Left renal cortex interstitium (tissue), 4 donors: ENCODE results near the gene DMXL2. TPM values are rescaled to one million over a fixed set of nuclear protein-coding genes. Genes with fewer than 3 reads are reported as not detected.
A peak's percentile ranks its signal among the peaks of the same experiment; 100 is the strongest.
"Not testable (repeated sequence)": the region's sequence is repeated elsewhere in the genome, so short reads cannot be mapped to it uniquely, and the experiment has no call there.

ENCODE experiments used
- DNase-seq, 4 donors: peaks; one replicate each; pipeline ENCODE4 v3.0.0-alpha.2; 2013; ENCODE audit warnings: low read depth in 4 of 4, low spot score in 2 of 4, missing footprints in 1 of 4
- polyA plus RNA-seq, 4 donors: library from polyadenylated mRNA; unstranded; fragments of 120-200 nt; gene quantifications; one replicate each; pipeline ENCODE4 v1.2.1, GENCODE V29; 2013; ENCODE audit not compliant: insufficient read length in 4 of 4

DMXL2 gene, protein sequence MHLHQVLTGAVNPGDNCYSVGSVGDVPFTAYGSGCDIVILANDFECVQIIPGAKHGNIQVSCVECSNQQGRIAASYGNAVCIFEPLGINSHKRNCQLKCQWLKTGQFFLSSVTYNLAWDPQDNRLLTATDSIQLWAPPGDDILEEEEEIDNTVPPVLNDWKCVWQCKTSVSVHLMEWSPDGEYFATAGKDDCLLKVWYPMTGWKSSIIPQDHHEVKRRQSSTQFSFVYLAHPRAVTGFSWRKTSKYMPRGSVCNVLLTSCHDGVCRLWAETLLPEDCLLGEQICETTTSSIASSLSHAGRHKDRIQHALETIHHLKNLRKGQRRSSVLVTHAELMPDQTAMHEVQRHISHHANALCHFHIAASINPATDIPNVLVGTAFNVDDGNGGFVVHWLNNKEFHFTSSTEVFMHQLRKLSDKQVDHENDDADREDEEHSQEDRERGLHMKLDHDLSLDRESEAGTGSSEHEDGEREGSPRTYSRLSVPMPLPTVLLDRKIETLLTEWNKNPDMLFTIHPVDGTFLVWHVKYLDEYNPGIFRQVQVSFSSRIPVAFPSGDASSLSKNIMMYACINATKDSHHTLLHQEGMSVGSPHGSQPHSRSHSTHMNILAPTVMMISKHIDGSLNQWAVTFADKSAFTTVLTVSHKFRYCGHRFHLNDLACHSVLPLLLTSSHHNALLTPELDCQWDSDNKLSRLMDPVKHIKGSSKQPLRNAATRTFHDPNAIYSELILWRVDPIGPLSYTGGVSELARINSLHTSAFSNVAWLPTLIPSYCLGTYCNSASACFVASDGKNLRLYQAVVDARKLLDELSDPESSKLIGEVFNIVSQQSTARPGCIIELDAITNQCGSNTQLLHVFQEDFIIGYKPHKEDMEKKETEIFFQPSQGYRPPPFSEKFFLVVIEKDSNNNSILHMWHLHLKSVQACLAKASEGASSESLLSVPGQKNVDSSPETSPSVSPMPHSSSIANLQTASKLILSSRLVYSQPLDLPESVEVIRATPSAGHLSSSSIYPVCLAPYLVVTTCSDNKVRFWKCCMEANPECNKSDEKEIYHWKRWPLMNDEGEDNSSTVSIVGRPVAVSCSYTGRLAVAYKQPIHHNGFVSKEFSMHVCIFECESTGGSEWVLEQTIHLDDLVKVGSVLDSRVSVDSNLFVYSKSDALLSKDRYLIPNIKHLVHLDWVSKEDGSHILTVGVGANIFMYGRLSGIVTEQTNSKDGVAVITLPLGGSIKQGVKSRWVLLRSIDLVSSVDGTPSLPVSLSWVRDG (N-terminal part only)
- polyA plus RNA-seq: 100 to 1,000 TPM in 1 of 4 donors, 10 to 100 TPM in 3; 36.9 to 102 (median 70.8) TPM

GRCh38 chr15:51622604-51623370 is at the start of gene DMXL2:
TSS of gene DMXL2 (minus strand) at chr15:51622771. CDS start at chr15:51622545, 226 bp downstream.
- DNase-seq: peak; percentile 70 to 82 (median 80)

DNA sequence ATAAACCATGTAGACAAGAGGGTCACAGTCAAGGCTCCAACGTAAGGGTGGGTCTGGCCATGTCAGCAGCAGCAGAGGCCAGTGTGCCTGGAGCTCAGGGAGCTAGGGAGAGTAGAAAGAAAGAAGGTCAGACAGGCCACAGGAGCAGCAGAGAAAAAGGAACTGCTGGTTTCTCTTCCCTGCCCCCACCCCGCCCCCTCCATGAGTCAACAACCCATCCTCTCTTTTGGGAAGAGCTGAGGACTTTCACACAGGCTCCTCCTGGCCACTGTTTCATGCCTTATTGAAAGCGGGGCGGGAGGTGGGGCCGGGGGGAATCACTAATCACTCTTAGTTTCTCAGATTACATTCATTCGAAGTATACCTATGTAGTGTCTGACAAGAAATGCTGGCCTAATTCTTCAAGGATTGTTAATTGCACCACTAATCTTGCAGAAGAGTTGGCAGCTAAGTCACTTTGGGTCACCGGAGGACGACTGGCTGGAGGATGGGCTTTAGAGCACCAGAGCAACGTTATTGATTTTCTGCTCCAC is 49.6 kb upstream of the DMXL2 start:
- peak in 1 of 4 donors; percentile 4 for DNase-seq

- DNase-seq: no peak
Measured at GRCh38 chr15:51669381-51669780, 46.8 kb upstream of the DMXL2 start.

GRCh38 chr15:51668446-51668845 is 45.9 kb upstream of the DMXL2 start:
- no peak for DNase-seq

DNA sequence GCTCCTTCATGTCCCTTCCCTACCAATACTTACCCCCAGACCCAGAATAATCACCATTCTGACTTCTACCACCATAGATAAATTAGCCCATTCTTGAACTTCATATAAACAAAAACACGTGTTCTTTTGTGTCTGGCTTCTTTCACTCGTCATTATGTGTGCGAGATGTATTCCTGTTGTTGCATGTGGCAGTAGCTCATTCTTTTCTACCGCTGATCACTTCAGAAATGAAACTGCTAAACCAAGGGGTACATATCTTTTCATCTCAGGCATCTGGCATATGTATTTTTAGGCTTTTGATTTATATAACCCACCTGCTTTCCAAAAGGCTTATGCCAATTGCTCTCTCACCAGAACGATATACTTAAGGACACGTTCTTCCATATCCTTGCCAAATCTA is 44.9 kb upstream of the DMXL2 start:
- DNase-seq: no peak

DNA sequence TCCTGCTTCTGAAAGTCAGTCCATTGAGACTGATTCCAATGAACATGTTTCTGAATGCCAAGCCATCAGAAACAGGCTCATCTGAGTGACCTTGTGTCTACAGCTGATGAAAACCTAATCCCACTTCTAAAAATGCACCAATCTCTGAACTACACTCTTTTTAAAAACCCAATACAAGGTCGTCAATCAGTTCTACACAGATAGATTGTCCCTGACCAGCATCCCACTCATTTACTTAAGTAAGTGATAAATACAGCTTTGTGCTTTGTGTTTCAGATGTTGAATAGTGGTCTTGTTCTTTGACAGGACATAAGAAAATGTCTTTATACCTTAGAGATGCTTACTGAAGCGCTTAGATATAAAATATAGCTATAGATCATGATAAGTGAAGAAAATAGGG is 38.5 kb upstream of the DMXL2 start:
- DNase-seq: no peak

- DNase-seq: no peak
Measured at GRCh38 chr15:51658664-51659063, 36.1 kb upstream of the DMXL2 start.

- DNase-seq: not testable (repeated sequence)
Measured at GRCh38 chr15:51655401-51656057, 33.0 kb upstream of the DMXL2 start.

DNA sequence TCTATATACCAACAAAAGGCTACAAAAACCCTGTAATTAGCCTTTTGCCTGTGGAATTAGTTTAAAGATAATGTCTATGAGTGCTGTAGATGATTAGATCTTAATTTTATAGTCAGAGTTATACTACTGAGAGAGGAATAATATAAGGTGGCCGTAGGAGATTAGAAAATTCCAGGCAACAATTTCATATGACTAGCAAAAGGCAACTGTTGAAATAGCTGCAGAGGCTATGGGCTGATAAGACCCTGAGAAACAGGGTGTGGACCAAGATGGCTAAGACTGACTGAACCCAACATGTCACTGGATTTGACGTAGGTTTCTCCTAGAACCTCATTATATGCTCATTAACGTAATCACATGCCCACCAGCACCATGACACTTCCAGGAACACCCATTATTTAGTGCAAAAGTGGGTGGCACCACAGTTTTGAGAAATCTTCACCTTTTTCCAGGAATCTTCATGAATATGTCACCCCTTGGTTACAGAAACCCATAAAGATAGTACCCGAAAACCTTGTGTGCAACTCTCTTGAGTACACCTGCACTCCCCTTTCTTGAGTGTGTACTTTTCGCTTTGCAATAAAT is 29.6 kb upstream of the DMXL2 start:
- DNase-seq: no peak

DNA sequence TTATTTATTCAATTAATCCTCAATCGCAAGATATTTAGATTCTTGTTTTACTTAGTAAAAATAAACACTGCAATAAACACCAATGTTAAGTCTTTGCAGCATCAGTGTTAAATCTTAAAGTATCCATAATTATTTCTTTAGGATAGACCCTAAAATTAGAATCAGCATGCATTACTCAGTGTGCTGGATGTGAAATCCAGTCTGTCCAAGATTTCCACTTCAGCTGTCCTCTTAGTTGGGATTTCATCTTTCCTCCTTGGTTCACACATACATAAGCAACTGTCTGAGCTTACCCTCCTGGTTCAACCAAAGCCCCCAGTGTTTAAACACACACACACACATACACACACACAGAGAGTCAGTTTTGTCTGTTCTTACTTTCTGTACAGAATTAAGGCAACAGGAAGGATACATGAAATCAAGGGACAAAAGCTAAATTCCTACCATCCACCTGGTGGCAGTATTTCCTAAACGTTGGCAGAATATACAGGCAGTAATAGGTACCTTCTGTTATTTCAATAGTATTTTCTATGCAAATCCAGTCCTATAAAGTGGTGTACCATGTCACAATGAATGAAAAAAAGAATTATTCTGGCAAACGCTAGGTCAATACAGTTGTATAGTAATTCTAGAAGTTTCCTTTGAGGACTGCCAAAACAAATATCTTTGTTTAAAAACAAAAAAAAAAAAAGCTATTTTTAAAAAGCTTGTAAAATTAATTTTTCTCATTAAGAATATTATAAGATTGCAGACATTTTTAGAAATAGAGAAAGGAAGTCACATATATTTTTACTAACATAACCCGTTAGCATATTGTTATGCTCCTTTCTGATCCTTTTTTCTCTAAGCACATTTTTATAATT is 27.3 kb upstream of the DMXL2 start:
- peak in 2 of 4 donors; percentile 38 to 58 for DNase-seq

- DNase-seq: not testable (repeated sequence)
Measured at GRCh38 chr15:51648643-51649042, 26.1 kb upstream of the DMXL2 start.

GRCh38 chr15:51648101-51648500 is 25.5 kb upstream of the DMXL2 start:
- not testable (repeated sequence) for DNase-seq

DNA sequence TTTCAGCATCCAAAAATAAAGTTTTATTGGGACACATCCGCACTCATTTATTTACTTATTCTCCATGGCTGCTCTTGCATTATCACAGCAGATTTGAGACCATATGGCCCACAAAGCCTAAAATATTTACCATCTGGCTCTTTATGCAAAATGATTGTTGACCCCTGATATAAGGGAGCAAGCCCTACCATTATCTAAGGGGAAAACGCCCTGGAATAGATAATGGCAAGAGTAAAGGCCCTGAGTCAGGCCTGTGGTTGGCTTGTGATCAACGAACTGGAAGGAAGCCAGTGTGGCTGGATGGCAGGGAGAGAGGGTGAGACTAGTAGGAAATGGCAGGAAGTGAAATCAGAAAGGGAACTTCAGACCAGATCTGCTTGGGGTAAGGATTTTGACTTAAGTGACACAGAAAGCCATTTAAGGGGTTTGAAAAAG is 24.6 kb upstream of the DMXL2 start:
- no peak for DNase-seq

DNA sequence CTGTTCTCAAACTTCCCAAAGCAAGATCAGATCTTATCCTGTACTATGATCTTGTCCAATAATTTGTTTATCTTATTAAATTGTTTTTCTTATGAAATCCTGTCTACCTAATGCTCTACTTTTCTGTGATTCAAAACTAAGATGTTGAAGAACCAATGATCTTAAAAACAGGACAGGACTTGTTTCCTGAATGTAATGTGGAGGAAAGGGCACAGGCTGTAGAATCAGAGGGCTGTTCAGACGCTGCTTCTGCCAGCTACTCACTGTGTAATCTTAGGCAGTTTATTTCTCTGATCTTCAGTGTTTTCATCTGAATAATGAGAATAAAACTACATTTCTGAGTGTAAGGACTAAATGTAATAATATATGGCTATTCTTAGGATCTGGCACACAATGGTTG is 20.1 kb upstream of the DMXL2 start:
- DNase-seq: no peak

- peak in 1 of 4 donors; percentile 11 for DNase-seq
Measured at GRCh38 chr15:51641490-51642130, 19.0 kb upstream of the DMXL2 start.

- no peak for DNase-seq
Measured at GRCh38 chr15:51634591-51635198, 12.1 kb upstream of the DMXL2 start.

DNA sequence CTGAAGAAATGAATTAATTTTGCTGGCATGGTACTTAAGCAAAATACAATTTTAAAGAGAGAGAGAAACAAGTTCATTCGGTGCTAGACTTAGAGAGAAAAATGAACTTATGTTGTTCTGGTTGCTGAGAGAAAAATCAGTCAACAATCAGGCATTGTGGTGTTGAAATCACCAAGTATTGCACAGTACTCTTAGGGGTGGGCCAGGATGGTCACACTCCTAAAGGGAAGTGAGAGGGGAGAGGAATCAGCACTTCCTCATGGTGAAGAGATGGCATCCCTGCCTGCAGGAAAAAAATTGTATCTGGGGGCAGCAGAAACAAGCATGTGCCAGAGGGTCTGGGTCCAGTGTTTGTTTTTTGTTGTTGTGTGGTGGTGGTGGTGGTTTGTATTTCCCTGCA is 7.0 kb upstream of the DMXL2 start:
- no peak for DNase-seq
